ENCODE data around the gene MTX1.

MTX1 gene

DNA sequence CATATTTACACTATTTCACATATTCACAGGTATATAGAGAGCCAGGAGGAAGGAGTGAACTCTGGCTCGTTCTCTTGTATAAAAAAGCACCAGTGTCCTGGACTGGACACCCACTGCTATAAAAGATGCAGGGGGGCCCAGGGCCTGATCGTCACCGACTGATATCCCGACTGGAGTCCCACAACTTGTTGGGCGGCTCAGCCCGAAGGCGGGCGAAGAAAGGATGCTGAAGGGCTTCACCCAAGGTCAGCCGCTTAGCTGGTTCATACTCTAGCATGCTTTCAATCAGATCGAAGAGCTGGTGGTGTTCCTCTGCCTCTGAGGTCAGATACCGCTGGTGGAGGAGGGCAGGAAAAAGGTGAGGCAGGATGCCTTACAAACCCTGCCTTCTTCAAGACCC, 54.6 kb downstream of the MTX1 start:
- Histone ChIP-seq H3K9me3 (no peaks in the 10 kb centered on the region), H3K4me3 (no peak overlapping the region), H3K36me3 (peaks cover 42 to 76% (median 64%) of the 10 kb centered on the region in 3 donors), H3K27me3 (no peaks in the 10 kb centered on the region), H3K4me1 (peaks cover 0 to 25% (median 22%) of the 10 kb centered on the region in 4 donors), H3K27ac (peak overlapping the region; percentile 83 to 91)
- intact Hi-C loops (cut with DNase I; ENCODE audit: low total_unique reads) = no loop called here
- TF ChIP-seq CTCF (IDR thresholded peaks at IDR 0.05) = no peak
- no peak for DNase-seq

Data from tibial artery (tissue), 4 donors.